Tibial nerve (tissue), 4 donors: ENCODE results near the gene GARS1. TPM values are rescaled to one million over a fixed set of nuclear protein-coding genes. Genes with fewer than 3 reads are reported as not detected.
A peak's percentile ranks its signal among the peaks of the same experiment; 100 is the strongest.

Source experiments
- DNase-seq, 2 donors: peaks; one replicate each; pipeline ENCODE4 v3.0.0-alpha.2; 2019; ENCODE audit warnings: low spot score in 2 of 2
- H3K27ac ChIP-seq, 4 donors: fragments of 200-600 bp; sonication (generic) in 3 of 4; one replicate each; pipeline ENCODE4 v1.5.1; 2017 to 2019; ENCODE audit warnings: mild to moderate bottlenecking in 1 of 4
- H3K27me3 ChIP-seq, 2 donors: fragments of 200-600 bp; sonication (generic) in 1 of 2; one replicate each; pipeline versions ENCODE4 v1.5.1 to v1.6.0; 2017 to 2019
- H3K36me3 ChIP-seq, 3 donors: fragments of 200-600 bp; sonication (generic); one replicate each; pipeline ENCODE4 v1.5.1; 2018 to 2019
- H3K4me1 ChIP-seq, 4 donors: fragments of 200-600 bp; sonication (generic) in 3 of 4; one replicate each; pipeline ENCODE4 v1.5.1; 2017 to 2019
- H3K4me3 ChIP-seq, 4 donors: fragments of 200-600 bp; sonication (generic) in 3 of 4; one replicate each; pipeline ENCODE4 v1.5.1; 2017 to 2019; ENCODE audit warnings: mild to moderate bottlenecking in 1 of 4, moderate library complexity in 1 of 4
- H3K9me3 ChIP-seq, 4 donors: fragments of 200-600 bp; sonication (generic) in 3 of 4; one replicate each; pipeline ENCODE4 v1.5.1; 2017 to 2019
- EP300 ChIP-seq, 2 donors: sonication (generic); formaldehyde crosslinking; IDR thresholded peaks; one replicate each; pipeline ENCODE4 v1.6.1; 2017; ENCODE audit warnings: antibody characterized with exemption in 2 of 2, mild to moderate bottlenecking in 1 of 2
- POLR2A ChIP-seq, 2 donors: fragments of 450-650 bp; IDR thresholded peaks; one replicate each; pipeline ENCODE4 v1.6.1; 2017; ENCODE audit warnings: antibody characterized with exemption in 2 of 2, mild to moderate bottlenecking in 2 of 2, moderate library complexity in 2 of 2
- WGBS, 2 donors: methylation state at CpG; one replicate each; pipeline ENCODE4 v1.1.5; 2018; 5-methylcytosine and 5-hydroxymethylcytosine counted together
- total RNA-seq, 4 donors: library from RNA; depleted of rRNA; stranded (reverse); fragments of >200 nt; gene quantifications; one replicate each; pipeline ENCODE4 v1.1.0, GENCODE V29; 2016
- TF ChIP-seq, protein P1 (sequence below), 5 experiments: fragments of 200-600 bp in 3 of 5; fragments of 450-650 bp in 2 of 5; sonication (generic) in 3 of 5; IDR thresholded peaks; one replicate each; pipeline ENCODE4 v1.5.1; 2016 to 2019; ENCODE audit warnings: antibody characterized with exemption in 5 of 5, mild to moderate bottlenecking in 3 of 5, moderate library complexity in 2 of 5

Gene GARS1
- total RNA-seq, 4 donors from 2014 or later, result 36.9 to 61.1 (median 55.9) TPM

DNA sequence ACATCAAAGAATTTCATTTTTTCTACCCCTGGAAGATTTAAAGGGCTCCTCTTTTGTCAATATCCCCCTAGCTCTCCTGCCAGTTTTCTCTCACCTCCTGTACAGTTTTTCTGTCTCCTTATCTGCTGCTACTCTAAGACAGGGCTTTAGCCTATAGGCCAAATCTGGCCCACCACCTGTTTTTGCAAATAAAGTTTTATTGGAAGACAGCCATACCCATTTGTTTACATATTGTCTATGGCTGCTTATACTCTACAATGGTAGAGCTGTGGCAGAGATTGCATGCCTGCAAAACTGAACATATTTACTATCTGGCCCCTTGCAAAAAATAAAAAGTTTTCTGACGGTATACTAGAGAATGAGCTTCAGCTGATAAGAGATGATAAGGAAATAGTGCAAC, 37.4 kb upstream of the GARS1 start:
- no peak for DNase-seq
- TF ChIP-seq EP300 (IDR thresholded peaks at IDR 0.05), result no peak
- TF ChIP-seq, protein P1, sequence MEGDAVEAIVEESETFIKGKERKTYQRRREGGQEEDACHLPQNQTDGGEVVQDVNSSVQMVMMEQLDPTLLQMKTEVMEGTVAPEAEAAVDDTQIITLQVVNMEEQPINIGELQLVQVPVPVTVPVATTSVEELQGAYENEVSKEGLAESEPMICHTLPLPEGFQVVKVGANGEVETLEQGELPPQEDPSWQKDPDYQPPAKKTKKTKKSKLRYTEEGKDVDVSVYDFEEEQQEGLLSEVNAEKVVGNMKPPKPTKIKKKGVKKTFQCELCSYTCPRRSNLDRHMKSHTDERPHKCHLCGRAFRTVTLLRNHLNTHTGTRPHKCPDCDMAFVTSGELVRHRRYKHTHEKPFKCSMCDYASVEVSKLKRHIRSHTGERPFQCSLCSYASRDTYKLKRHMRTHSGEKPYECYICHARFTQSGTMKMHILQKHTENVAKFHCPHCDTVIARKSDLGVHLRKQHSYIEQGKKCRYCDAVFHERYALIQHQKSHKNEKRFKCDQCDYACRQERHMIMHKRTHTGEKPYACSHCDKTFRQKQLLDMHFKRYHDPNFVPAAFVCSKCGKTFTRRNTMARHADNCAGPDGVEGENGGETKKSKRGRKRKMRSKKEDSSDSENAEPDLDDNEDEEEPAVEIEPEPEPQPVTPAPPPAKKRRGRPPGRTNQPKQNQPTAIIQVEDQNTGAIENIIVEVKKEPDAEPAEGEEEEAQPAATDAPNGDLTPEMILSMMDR (IDR thresholded peaks at IDR 0.05), result no peak
- no peak for TF ChIP-seq POLR2A (IDR thresholded peaks at IDR 0.05)
- WGBS, 2 donors, result 91 to 98% methylated on average over 1 of the region's 1 CpG
- Histone ChIP-seq H3K4me1 (peaks cover 0 to 26% (median 13%) of the 10 kb centered on the region in 4 donors), H3K27ac (no peak overlapping the region), H3K4me3 (no peak overlapping the region), H3K9me3 (no peaks in the 10 kb centered on the region), H3K36me3 (peaks cover 0 to 40% (median 0%) of the 10 kb centered on the region in 3 donors), H3K27me3 (no peaks in the 10 kb centered on the region)

DNA sequence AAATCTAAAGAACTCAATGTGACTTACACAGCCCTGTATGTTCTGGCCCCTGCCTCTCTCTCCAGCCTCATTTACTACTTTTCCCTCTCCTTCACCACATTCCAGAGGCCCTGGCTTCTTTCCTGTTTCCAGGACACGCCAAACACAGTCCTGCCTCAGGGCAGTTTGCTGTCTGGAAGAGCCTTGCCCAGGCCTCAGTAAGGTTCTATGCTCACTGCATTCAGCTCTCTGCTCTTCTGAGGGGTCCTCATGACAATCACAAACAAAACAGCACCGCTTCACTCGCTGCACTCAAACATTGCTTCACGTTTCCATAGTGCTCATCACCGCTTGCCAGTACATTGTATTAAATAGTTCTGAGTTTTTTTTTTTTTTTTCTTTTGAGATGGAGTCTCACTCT, 35.1 kb upstream of the GARS1 start:
- no peak overlapping the region for H3K27ac ChIP-seq
- 81 to 89% methylated on average over 5 of the region's 5 CpGs for WGBS, 2 donors

DNA sequence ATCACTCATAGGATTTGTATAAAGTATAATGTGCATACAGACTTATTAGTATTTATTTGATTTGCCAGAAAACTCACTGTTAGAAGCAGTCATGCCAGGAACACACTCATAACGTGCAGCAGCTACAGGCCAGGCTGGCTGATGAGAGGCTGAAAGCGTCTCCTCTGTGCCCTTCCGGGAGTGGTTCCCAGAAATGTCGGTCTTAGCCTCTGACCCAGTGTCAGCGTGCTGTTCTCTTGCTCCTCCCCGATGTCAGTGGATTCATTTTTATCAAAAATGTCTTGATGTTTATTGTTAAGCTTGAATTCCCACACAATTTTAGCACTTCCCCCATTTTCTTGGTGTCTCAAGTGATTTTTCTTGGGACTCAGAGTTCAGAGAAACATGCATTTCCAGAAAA, 33.3 kb upstream of the GARS1 start:
- TF ChIP-seq POLR2A (IDR thresholded peaks at IDR 0.05) (no peak), EP300 (IDR thresholded peaks at IDR 0.05) (peak in 1 of 2 donors; percentile 24)
- TF ChIP-seq, protein P1 (IDR thresholded peaks at IDR 0.05), result no peak
- Histone ChIP-seq H3K36me3 (peaks cover 0 to 42% (median 0%) of the 10 kb centered on the region in 3 donors), H3K4me3 (no peak overlapping the region), H3K27ac (peak overlapping the region; percentile 30 to 68 (median 42)), H3K4me1 (peaks cover 0 to 46% (median 21%) of the 10 kb centered on the region in 4 donors), H3K27me3 (no peaks in the 10 kb centered on the region), H3K9me3 (no peaks in the 10 kb centered on the region)
- peak in 1 of 2 donors; percentile 16 for DNase-seq
- WGBS, 2 donors, result 23 to 30% methylated on average over 6 of the region's 6 CpGs

More for the DNA sequence above, 35.1 kb upstream of the GARS1 start:
- Histone ChIP-seq H3K27me3 (no peaks in the 10 kb centered on the region), H3K4me1 (peaks cover 0 to 46% (median 21%) of the 10 kb centered on the region in 4 donors), H3K36me3 (peaks cover 0 to 39% (median 0%) of the 10 kb centered on the region in 3 donors), H3K4me3 (no peak overlapping the region), H3K9me3 (no peaks in the 10 kb centered on the region)
- no peak for DNase-seq
- TF ChIP-seq EP300 (IDR thresholded peaks at IDR 0.05) (no peak), POLR2A (IDR thresholded peaks at IDR 0.05) (no peak)
- TF ChIP-seq, protein P1 (IDR thresholded peaks at IDR 0.05), result no peak

DNA sequence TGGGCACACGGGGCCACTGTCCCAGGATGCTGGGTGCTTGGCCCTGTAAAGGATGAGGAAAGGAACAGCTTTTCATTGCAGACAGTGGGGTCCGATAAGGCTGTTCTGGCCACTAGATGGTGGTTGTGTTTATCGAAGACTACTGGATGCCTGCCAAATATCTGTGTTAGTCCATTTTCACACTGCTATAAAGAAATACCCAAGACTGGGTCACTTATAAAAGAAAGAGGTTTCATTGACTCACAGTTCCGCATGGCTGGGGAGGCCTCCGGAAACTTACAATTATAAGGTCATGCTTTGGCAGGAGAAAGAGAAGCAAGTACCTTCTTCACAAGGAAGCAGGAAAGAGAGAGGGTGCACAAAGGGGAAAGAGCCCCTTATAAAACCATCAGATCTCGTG, 32.2 kb upstream of the GARS1 start:
- Histone ChIP-seq H3K27me3 (no peaks in the 10 kb centered on the region), H3K9me3 (no peaks in the 10 kb centered on the region), H3K27ac (peak overlapping the region in 3 of 4 donors; percentile 19 to 68 (median 53)), H3K36me3 (peaks cover 0 to 37% (median 0%) of the 10 kb centered on the region in 3 donors), H3K4me3 (no peak overlapping the region), H3K4me1 (peaks cover 0 to 42% (median 21%) of the 10 kb centered on the region in 4 donors)
- WGBS, 2 donors, result 23 to 24% methylated on average over 6 of the region's 6 CpGs
- TF ChIP-seq POLR2A (IDR thresholded peaks at IDR 0.05) (no peak), EP300 (IDR thresholded peaks at IDR 0.05) (no peak)
- TF ChIP-seq, protein P1 (IDR thresholded peaks at IDR 0.05), result no peak
- no peak for DNase-seq

DNA sequence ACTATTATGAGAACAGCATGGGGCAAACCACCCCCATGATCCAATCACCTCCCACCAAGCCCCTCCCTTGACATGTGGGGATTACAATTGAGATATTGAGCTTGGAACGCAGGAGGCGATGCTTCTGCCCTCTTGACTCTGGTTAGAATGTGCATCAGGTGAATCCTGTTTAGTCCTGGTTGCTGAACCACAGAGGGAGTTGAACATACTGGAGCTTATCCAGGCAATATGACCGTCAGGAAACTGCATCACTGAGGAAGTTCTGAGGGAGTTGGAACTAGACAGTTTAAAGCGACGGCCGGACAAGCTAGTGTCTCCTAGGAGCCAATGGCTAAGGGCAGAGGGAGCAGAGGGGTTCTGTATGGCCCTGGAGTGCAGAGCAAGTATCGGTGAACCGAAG, 31.8 kb upstream of the GARS1 start:
- DNase-seq, result no peak
- Histone ChIP-seq H3K4me1 (peaks cover 0 to 42% (median 21%) of the 10 kb centered on the region in 4 donors), H3K27ac (peak overlapping the region in 3 of 4 donors; percentile 19 to 68 (median 53)), H3K4me3 (no peak overlapping the region), H3K36me3 (peaks cover 0 to 33% (median 0%) of the 10 kb centered on the region in 3 donors), H3K27me3 (no peaks in the 10 kb centered on the region), H3K9me3 (no peaks in the 10 kb centered on the region)
- WGBS, 2 donors, result 51 to 72% methylated on average over 8 of the region's 8 CpGs
- TF ChIP-seq, protein P1 (IDR thresholded peaks at IDR 0.05), result no peak
- TF ChIP-seq EP300 (IDR thresholded peaks at IDR 0.05), result no peak
- no peak for TF ChIP-seq POLR2A (IDR thresholded peaks at IDR 0.05)
